Testis (tissue), 3 donors: ENCODE results near the gene GBF1. TPM values are rescaled to one million over a fixed set of nuclear protein-coding genes. Genes with fewer than 3 reads are reported as not detected.
"Not testable (repeated sequence)": the region's sequence is repeated elsewhere in the genome, so short reads cannot be mapped to it uniquely, and the experiment has no call there.

Experiments used
- DNase-seq: peaks from one replicate; pipeline ENCODE4 v3.0.0-alpha.2; 2019
- H3K27ac ChIP-seq, 2 donors: fragments of 200-600 bp; sonication (generic); one replicate each; pipeline ENCODE4 v1.5.1; 2019
- H3K27me3 ChIP-seq: fragments of 200-600 bp; sonication (generic); one replicate; pipeline ENCODE4 v1.5.1; 2019
- H3K36me3 ChIP-seq: fragments of 200-600 bp; sonication (generic); one replicate; pipeline ENCODE4 v1.5.1; 2017; ENCODE audit warnings: low read depth; ENCODE audit errors: missing control alignments
- H3K4me1 ChIP-seq: fragments of 200-600 bp; sonication (generic); one replicate; pipeline ENCODE4 v1.5.1; 2019
- H3K4me3 ChIP-seq, 2 donors: fragments of 200-600 bp; sonication (generic); one replicate each; pipeline ENCODE4 v1.5.1; 2017 to 2019
- H3K9me3 ChIP-seq: fragments of 200-600 bp; sonication (generic); one replicate; pipeline ENCODE4 v1.5.1; 2017
- POLR2A ChIP-seq: fragments of 450-650 bp; IDR thresholded peaks from one replicate; pipeline ENCODE4 v1.6.1; 2017; ENCODE audit warnings: antibody characterized with exemption, mild to moderate bottlenecking, moderate library complexity
- WGBS, 2 donors: methylation state at CpG; one replicate each; pipeline ENCODE4 v1.1.5; 2018; 5-methylcytosine and 5-hydroxymethylcytosine counted together
- intact Hi-C: fragments of 100-400 bp; cut with DNase I; formaldehyde crosslinking; loops from one replicate; pipeline ENCODE4 v1.15.1; 2023; ENCODE audit warnings: low total_unique reads
- polyA plus RNA-seq: library from polyadenylated mRNA; stranded (reverse); fragments of 350-450 nt; fragmentation: Illumina TruSeq; extraction: RNeasy Lipid Tissue Mini Kit (QIAGEN cat#74804); gene quantifications from one replicate; pipeline ENCODE4 v1.2.3, GENCODE V29; 2014; ENCODE audit warnings: low read depth, low replicate concordance; ENCODE audit not compliant: insufficient read depth
- total RNA-seq, 2 donors: library from RNA; depleted of rRNA; stranded (reverse); fragments of >200 nt; gene quantifications; one replicate each; pipeline ENCODE4 v1.2.3, GENCODE V29; 2016
- TF ChIP-seq, protein P1 (sequence below), 3 experiments: fragments of 450-650 bp in 2 of 3; fragments of 200-600 bp in 1 of 3; sonication (generic) in 1 of 3; IDR thresholded peaks; one replicate each; pipeline ENCODE4 v1.5.1; 2016 to 2019; ENCODE audit warnings: antibody characterized with exemption in 3 of 3, mild to moderate bottlenecking in 2 of 3, moderate library complexity in 1 of 3

Gene GBF1
- total and polyA plus RNA-seq, 3 donors from 2014 or later: 58.2 to 76.4 (median 72.1) TPM

DNA sequence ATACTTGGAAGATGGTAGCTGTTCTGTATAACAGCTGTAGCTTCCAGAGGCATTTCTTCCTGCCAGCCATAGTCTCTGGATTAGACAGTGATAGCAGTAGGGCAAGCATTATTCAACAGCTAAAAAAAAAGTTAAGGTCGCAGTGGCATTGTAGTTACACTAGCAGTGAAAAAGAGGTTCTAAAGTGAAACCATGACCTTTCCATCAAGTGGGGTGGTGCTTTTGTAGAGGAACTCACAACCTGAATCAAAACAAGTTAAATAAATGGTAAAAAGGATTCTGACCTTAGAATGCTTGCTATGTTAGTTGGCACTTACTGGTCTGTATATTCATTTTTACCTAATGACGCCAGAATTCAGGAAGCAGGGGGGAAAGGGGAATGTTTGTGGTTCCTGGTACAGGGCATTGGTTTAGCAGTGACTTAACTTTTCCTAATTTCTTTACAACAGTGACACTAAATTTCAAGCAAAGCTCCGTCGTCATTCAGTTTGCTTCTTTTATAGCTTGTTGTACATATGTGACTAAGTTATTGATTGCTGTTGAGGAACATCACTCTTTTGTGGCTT, 55.0 kb downstream of the GBF1 start:
- H3K27ac ChIP-seq: no peak overlapping the region
- no peaks in the 10 kb centered on the region for H3K4me1 ChIP-seq
- no peaks in the 10 kb centered on the region for H3K27me3 ChIP-seq
- intact Hi-C loops: no loop called here
- H3K9me3 ChIP-seq: no peaks in the 10 kb centered on the region
- H3K36me3 ChIP-seq: no peaks in the 10 kb centered on the region
- TF ChIP-seq, protein P1, sequence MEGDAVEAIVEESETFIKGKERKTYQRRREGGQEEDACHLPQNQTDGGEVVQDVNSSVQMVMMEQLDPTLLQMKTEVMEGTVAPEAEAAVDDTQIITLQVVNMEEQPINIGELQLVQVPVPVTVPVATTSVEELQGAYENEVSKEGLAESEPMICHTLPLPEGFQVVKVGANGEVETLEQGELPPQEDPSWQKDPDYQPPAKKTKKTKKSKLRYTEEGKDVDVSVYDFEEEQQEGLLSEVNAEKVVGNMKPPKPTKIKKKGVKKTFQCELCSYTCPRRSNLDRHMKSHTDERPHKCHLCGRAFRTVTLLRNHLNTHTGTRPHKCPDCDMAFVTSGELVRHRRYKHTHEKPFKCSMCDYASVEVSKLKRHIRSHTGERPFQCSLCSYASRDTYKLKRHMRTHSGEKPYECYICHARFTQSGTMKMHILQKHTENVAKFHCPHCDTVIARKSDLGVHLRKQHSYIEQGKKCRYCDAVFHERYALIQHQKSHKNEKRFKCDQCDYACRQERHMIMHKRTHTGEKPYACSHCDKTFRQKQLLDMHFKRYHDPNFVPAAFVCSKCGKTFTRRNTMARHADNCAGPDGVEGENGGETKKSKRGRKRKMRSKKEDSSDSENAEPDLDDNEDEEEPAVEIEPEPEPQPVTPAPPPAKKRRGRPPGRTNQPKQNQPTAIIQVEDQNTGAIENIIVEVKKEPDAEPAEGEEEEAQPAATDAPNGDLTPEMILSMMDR (IDR thresholded peaks at IDR 0.05): no peak
- no peak for TF ChIP-seq POLR2A
- no peak overlapping the region for H3K4me3 ChIP-seq
- no peak for DNase-seq
- 87% methylated on average over 4 of the region's 4 CpGs for WGBS, 2 donors

DNA sequence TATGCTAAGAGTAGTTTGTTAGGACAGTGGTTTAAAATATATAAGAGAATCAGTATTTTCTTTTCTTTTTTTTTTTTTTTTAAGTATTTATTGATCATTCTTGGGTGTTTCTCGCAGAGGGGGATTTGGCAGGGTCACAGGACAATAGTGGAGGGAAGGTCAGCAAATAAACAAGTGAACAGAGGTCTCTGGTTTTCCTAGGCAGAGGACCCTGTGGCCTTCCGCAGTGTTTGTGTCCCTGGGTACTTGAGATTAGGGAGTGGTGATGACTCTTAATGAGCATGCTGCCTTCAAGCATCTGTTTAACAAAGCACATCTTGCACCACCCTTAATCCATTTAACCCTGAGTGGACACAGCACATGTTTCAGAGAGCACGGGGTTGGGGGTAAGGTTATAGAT, 55.6 kb downstream of the GBF1 start:
- H3K36me3 ChIP-seq, DNase-seq, H3K4me3 ChIP-seq, H3K4me1 ChIP-seq, H3K27me3 ChIP-seq, H3K27ac ChIP-seq, intact Hi-C loops, H3K9me3 ChIP-seq: not testable (repeated sequence)
- WGBS, 2 donors: 67 to 69% methylated on average over 1 to 2 of the region's 3 CpGs

DNA sequence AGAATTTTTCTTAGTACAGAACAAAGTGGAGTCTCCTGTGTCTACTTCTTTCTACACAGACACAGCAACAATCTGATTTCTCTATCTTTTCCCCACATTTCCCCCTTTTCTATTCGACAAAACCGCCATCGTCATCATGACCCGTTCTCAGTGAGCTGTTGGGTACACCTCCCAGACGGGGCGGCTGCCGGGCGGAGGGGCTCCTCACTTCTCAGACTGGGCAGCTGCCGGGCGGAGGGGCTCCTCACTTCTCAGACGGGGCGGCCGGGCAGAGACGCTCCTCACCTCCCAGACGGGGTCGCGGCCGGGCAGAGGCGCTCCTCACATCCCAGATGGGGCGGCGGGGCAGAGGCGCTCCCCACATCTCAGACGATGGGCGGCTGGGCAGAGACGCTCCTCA, 56.0 kb downstream of the GBF1 start:
- intact Hi-C loops, H3K9me3 ChIP-seq, H3K27me3 ChIP-seq, DNase-seq, H3K4me3 ChIP-seq, H3K27ac ChIP-seq, H3K36me3 ChIP-seq, H3K4me1 ChIP-seq: not testable (repeated sequence)
- 89 to 92% methylated on average over 10 to 23 of the region's 25 CpGs for whole genome bisulfite sequencing, 2 donors

DNA sequence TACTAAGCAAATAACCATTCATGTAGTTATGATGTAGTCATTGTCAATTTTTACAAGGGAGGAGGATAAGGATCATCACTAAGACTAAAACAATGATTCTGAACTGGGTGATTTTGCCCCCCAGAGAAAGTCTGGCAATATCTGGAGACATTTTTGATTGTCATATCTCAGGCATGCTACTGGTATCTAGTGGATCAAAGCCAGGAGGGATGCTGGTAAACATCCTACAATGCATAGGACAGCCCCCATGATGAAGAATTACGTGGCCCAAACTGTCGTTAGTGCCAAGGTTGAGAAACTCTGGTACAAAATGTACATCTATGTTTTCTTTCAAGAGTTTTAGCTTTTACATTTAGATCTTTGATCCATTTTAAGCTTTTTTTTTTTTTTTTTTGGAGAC, 57.3 kb downstream of the GBF1 start:
- H3K27me3 ChIP-seq: no peaks in the 10 kb centered on the region
- no peaks in the 10 kb centered on the region for H3K36me3 ChIP-seq
- TF ChIP-seq, protein P1 (IDR thresholded peaks at IDR 0.05): no peak
- no peak for TF ChIP-seq POLR2A
- no peaks in the 10 kb centered on the region for H3K9me3 ChIP-seq
- WGBS, 2 donors: 80 to 85% methylated on average over 2 of the region's 2 CpGs
- no peak overlapping the region for H3K27ac ChIP-seq
- DNase-seq: no peak
- H3K4me1 ChIP-seq: no peaks in the 10 kb centered on the region
- no peak overlapping the region for H3K4me3 ChIP-seq
- intact Hi-C loops: no loop called here

DNA sequence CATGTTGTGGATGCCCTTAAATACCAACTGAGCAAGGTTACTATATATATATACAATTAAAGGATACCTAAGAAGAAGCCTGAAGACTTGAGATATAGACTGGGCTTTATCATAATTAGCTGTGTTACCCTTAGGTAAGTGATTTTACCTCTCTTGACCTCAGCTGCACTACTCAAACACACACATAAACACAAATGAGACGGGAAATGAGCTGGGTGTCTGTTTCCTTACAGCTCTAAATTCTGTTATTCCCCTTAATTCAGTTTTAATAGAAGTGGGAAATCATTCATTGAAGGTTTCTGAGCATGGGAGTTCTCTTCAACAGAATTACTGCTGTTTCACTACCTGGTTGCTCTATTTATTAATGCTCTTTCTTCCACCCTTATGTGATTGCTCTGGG, 60.7 kb downstream of the GBF1 start:
- Histone ChIP-seq H3K4me3 (no peak overlapping the region), H3K36me3 (no peaks in the 10 kb centered on the region), H3K4me1 (no peaks in the 10 kb centered on the region), H3K27ac (no peak overlapping the region), H3K9me3 (no peaks in the 10 kb centered on the region), H3K27me3 (no peaks in the 10 kb centered on the region)
- TF ChIP-seq POLR2A: no peak
- TF ChIP-seq, protein P1 (IDR thresholded peaks at IDR 0.05): no peak
- intact Hi-C loops: no loop called here
- DNase-seq: no peak
- 86 to 97% methylated on average over 1 of the region's 1 CpG for WGBS, 2 donors

DNA sequence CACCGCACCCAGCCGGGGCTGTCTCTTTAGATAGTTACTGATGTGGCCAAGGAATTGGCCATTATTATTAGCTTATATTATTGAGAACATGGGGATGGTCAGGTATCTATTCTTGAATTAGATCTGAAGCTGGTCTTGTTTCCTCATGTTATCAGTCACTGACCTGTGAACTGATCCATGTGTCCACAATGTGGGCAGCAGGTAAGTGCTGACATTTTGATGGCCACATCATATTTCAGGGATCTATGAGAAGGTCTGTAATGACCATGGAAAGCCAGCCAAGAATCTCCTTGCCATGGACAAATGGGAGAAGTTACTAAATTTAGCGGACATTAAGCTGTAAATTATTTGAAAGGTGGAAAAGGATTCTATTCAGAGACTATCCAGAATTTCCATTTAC, 61.4 kb downstream of the GBF1 start:
- no peaks in the 10 kb centered on the region for H3K36me3 ChIP-seq
- intact Hi-C loops: no loop called here
- H3K27me3 ChIP-seq: no peaks in the 10 kb centered on the region
- H3K4me1 ChIP-seq: no peaks in the 10 kb centered on the region
- no peak overlapping the region for H3K4me3 ChIP-seq
- WGBS, 2 donors: 94 to 96% methylated on average over 3 of the region's 3 CpGs
- no peak overlapping the region for H3K27ac ChIP-seq
- TF ChIP-seq, protein P1 (IDR thresholded peaks at IDR 0.05): no peak
- no peak for TF ChIP-seq POLR2A
- H3K9me3 ChIP-seq: no peaks in the 10 kb centered on the region
- DNase-seq: no peak

DNA sequence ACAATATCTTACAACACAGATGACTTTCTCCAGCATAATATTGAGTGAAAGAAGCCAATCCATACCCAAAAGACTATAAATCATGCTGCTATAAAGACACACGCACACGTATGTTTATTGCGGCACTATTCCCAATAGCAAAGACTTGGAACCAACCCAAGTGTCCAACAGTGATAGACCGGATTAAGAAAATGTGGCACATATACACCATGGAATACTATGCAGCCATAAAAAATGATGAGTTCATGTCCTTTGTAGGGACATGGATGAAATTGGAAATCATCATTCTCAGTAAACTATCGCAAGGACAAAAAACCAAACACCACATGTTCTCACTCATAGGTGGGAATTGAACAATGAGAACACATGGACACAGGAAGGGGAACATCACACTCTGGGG, 63.0 kb downstream of the GBF1 start:
- 93 to 96% methylated on average over 4 to 5 of the region's 5 CpGs for WGBS, 2 donors
- H3K4me3 ChIP-seq, H3K27ac ChIP-seq, H3K9me3 ChIP-seq, DNase-seq, H3K36me3 ChIP-seq, H3K27me3 ChIP-seq, H3K4me1 ChIP-seq, intact Hi-C loops: not testable (repeated sequence)
